Testis (tissue), 2 donors: ENCODE results near the gene CAPN3.

ENCODE experiments used
- CTCF ChIP-seq, 3 experiments: fragments of 450-650 bp in 2 of 3; fragments of 200-600 bp in 1 of 3; sonication (generic) in 1 of 3; IDR thresholded peaks; one replicate each; pipeline ENCODE4 v1.5.1; 2016 to 2019; ENCODE audit warnings: antibody characterized with exemption in 3 of 3, mild to moderate bottlenecking in 2 of 3, moderate library complexity in 1 of 3
- POLR2A ChIP-seq: fragments of 450-650 bp; IDR thresholded peaks from one replicate; pipeline ENCODE4 v1.6.1; 2017; ENCODE audit warnings: antibody characterized with exemption, mild to moderate bottlenecking, moderate library complexity

- no peak for TF ChIP-seq POLR2A
- TF ChIP-seq CTCF (IDR thresholded peaks at IDR 0.05): no peak
Observed at GRCh38 chr15:42368096-42368495, 8.8 kb downstream of the CAPN3 start.
